ENCODE measurements around the gene TMEM258. TPM values are rescaled to one million over a fixed set of nuclear protein-coding genes. Genes with fewer than 3 reads are reported as not detected.

Gene TMEM258
- total and polyA plus RNA-seq, 10 of the 15 experiments (the other 5 are each of a cell fraction or from before 2014, with no cell fraction given) = 160 to 840 (median 326) TPM

- TF ChIP-seq EED (IDR thresholded peaks at IDR 0.05; ENCODE audit: low read depth) (peak; percentile 63; the same call in 1 of the 2 replicates), BHLHE40 (IDR thresholded peaks at IDR 0.05; ENCODE audit: borderline replicate concordance in 1 of 2, low read depth in 2 of 2, low read length in 1 of 2) (peak in 1 of 2 experiments; percentile 72; a peak in 2 of 4 replicates), TCF3 (IDR thresholded peaks at IDR 0.05; ENCODE audit: borderline replicate concordance, insufficient read depth, low read depth, low read length) (peak; percentile 87; the same call in 1 of the 2 replicates), ZNF217 (IDR thresholded peaks at IDR 0.05) (peak; percentile 47; the same call in 1 of the 2 replicates), SMARCA5 (IDR thresholded peaks at IDR 0.05) (0 out of 2 replicates have a peak, but pooled peaks have one; percentile 56), ZNF687 (IDR thresholded peaks at IDR 0.05) (peak; percentile 82), SP1 (IDR thresholded peaks at IDR 0.05; ENCODE audit: low read depth, low read length) (peak; percentile 18), ZNF207 (IDR thresholded peaks at IDR 0.05; ENCODE audit: borderline replicate concordance) (0 out of 2 replicates have a peak, but pooled peaks have one; percentile 37), CREB1 (IDR thresholded peaks at IDR 0.05; ENCODE audit: low read depth) (peak; percentile 78), GABPA (IDR thresholded peaks at IDR 0.05; ENCODE audit: low read depth) (no peak), PRDM15 (CRISPR knock-in tag; IDR thresholded peaks at IDR 0.05) (no peak), PBX3 (IDR thresholded peaks at IDR 0.05; ENCODE audit: insufficient replicate concordance, low read depth, low read length) (no peak), IKZF1 (conservative IDR thresholded peaks at IDR 0.05) (peak; percentile 91), IKZF2 (IDR thresholded peaks at IDR 0.05) (peak; percentile 51 to 70; a peak in 3 of 4 replicates), CREM (IDR thresholded peaks at IDR 0.05; ENCODE audit: low read depth) (peak; percentile 85), POU2F2 (IDR thresholded peaks at IDR 0.05; ENCODE audit: borderline replicate concordance, low read depth, low read length) (0 out of 3 replicates have a peak, but pooled peaks have one; percentile 31), DPF2 (IDR thresholded peaks at IDR 0.05) (peak; percentile 69), EP300 (IDR thresholded peaks at IDR 0.05; ENCODE audit: borderline replicate concordance in 1 of 2, control insufficient read depth in 1 of 2, low read depth in 2 of 2, low read length in 2 of 2) (no peak)
These were observed 24.5 kb upstream of the TMEM258 start, which contains the start of gene FADS1 (continued) for GRCh38 chr11:61816736-61817455.

Data from GM12878 (cell line).